Neural cell (in vitro differentiated cells): Measurements from ENCODE around the gene QPRT. TPM values are rescaled to one million over a fixed set of nuclear protein-coding genes. Genes with fewer than 3 reads are reported as not detected.
"Not testable (repeated sequence)": the region's sequence is repeated elsewhere in the genome, so short reads cannot be mapped to it uniquely, and the experiment has no call there.

ENCODE experiments used
- H2AFZ ChIP-seq: fragments of 200-600, 300-800 bp; sonication (generic), shearing (Covaris generic); 2 replicates; pipeline ENCODE4 v1.6.0; 2014; ENCODE audit warnings: low read depth, mild to moderate bottlenecking, antibody characterized with exemption, low read length, moderate library complexity
- H3F3A ChIP-seq: fragments of 200-600 bp; shearing (Covaris generic); 2 replicates; pipeline ENCODE4 v1.6.1; 2016; ENCODE audit warnings: mild to moderate bottlenecking, moderate library complexity, mixed read lengths, antibody characterized with exemption, low read length; ENCODE audit not compliant: insufficient read depth, poor library complexity, severe bottlenecking
- H3K27ac ChIP-seq: fragments of 200-600, 300-800 bp; sonication (generic), shearing (Covaris generic); 2 replicates; pipeline ENCODE4 v1.5.1; 2014; ENCODE audit warnings: mild to moderate bottlenecking, low read length, moderate library complexity
- H3K27me3 ChIP-seq: fragments of 300-800, 200-600 bp; sonication (generic), shearing (Covaris generic); 2 replicates; pipeline ENCODE4 v1.6.0; 2014; ENCODE audit warnings: mild to moderate bottlenecking, low read depth, low read length, moderate library complexity; ENCODE audit not compliant: insufficient read depth
- H3K36me3 ChIP-seq: fragments of 300-800, 200-600 bp; sonication (generic), shearing (Covaris generic); 2 replicates; pipeline ENCODE4 v1.5.1; 2014; ENCODE audit warnings: mild to moderate bottlenecking, antibody characterized with exemption, low read length, moderate library complexity; ENCODE audit not compliant: insufficient read depth
- H3K4me2 ChIP-seq: fragments of 300-800, 200-600 bp; sonication (generic), shearing (Covaris generic); 2 replicates; pipeline ENCODE4 v1.6.0; 2014; ENCODE audit warnings: mild to moderate bottlenecking, low read length
- H3K4me3 ChIP-seq: fragments of 300-800, 200-600 bp; sonication (generic), shearing (Covaris generic); 2 replicates; pipeline ENCODE4 v1.5.1; 2014; ENCODE audit warnings: mild to moderate bottlenecking, low read length, moderate library complexity
- H3K79me2 ChIP-seq: fragments of 200-600 bp; shearing (Covaris generic); replicated peaks from 2 replicates; pipeline ENCODE4 v1.6.0; 2014; ENCODE audit warnings: mild to moderate bottlenecking, low read length, moderate library complexity; ENCODE audit not compliant: insufficient read depth
- H3K9ac ChIP-seq: fragments of 300-800, 200-600 bp; sonication (generic), shearing (Covaris generic); 2 replicates; pipeline ENCODE4 v1.6.1; 2016; ENCODE audit warnings: mild to moderate bottlenecking, low read length, mixed read lengths
- H3K9me2 ChIP-seq: fragments of 200-600 bp; shearing (Covaris generic); 2 replicates; pipeline ENCODE4 v1.6.1; 2016; ENCODE audit warnings: mild to moderate bottlenecking, low read length, mixed read lengths; ENCODE audit not compliant: insufficient read depth
- H3K9me3 ChIP-seq: fragments of 200-600, 300-800 bp; sonication (generic), shearing (Covaris generic); 2 replicates; pipeline ENCODE4 v1.6.1; 2016; ENCODE audit warnings: mild to moderate bottlenecking, mixed run types, low read length, moderate library complexity, mixed read lengths
- H4K20me1 ChIP-seq: fragments of 200-600 bp; shearing (Covaris generic); 2 replicates; pipeline ENCODE4 v1.6.1; 2016; ENCODE audit warnings: mild to moderate bottlenecking, mixed run types; ENCODE audit not compliant: insufficient read depth
- CTCF ChIP-seq: fragments of 450-650 bp; IDR thresholded peaks from 2 replicates; pipeline ENCODE4 v1.5.1; 2014; ENCODE audit warnings: antibody characterized with exemption, mild to moderate bottlenecking, moderate library complexity; ENCODE audit not compliant: poor library complexity, severe bottlenecking
- EP300 ChIP-seq: fragments of 450-650 bp; conservative IDR thresholded peaks from 2 replicates; pipeline ENCODE4 v1.6.1; 2014; ENCODE audit warnings: antibody characterized with exemption, mild to moderate bottlenecking, moderate library complexity; ENCODE audit not compliant: poor library complexity, severe bottlenecking
- EZH2 ChIP-seq: fragments of 200-600, 300-800 bp; shearing (Covaris generic), sonication (generic); IDR thresholded peaks from 2 replicates; pipeline ENCODE4 v1.6.1; 2014; ENCODE audit warnings: antibody characterized with exemption, low read length, borderline replicate concordance, mild to moderate bottlenecking; ENCODE audit not compliant: insufficient read depth, poor library complexity, severe bottlenecking
- MXI1 ChIP-seq: fragments of 450-650 bp; conservative IDR thresholded peaks from 2 replicates; pipeline ENCODE4 v1.6.1; 2014; ENCODE audit warnings: antibody characterized with exemption, mild to moderate bottlenecking; ENCODE audit not compliant: poor library complexity, severe bottlenecking
- POLR2AphosphoS5 ChIP-seq: IDR thresholded peaks from 2 replicates; pipeline ENCODE4 v1.6.1; 2012
- RAD21 ChIP-seq: fragments of 450-650 bp; conservative IDR thresholded peaks from 2 replicates; pipeline ENCODE4 v1.6.1; 2014; ENCODE audit warnings: antibody characterized with exemption, mild to moderate bottlenecking, moderate library complexity
- REST ChIP-seq: IDR thresholded peaks from 2 replicates; pipeline ENCODE4 v1.6.1; 2012; ENCODE audit warnings: borderline replicate concordance
- SMC3 ChIP-seq: fragments of 450-650 bp; conservative IDR thresholded peaks from 2 replicates; pipeline ENCODE4 v1.6.1; 2014; ENCODE audit warnings: antibody characterized with exemption, mild to moderate bottlenecking, moderate library complexity; ENCODE audit not compliant: poor library complexity
- TAF1 ChIP-seq: IDR thresholded peaks from 2 replicates; pipeline ENCODE4 v1.6.1; 2012; ENCODE audit warnings: low read depth
- polyA plus RNA-seq: library from polyadenylated mRNA; depleted of rRNA; stranded (reverse); fragments of >200 nt; gene quantifications from 2 replicates; pipeline ENCODE4 v1.2.3, GENCODE V29; 2014

QPRT gene
- polyA plus RNA-seq, 1 donor from 2014 or later, result 2.7 TPM

GRCh38 chr16:29653471-29653870 lies 25.5 kb upstream of the QPRT start:
- Histone ChIP-seq H3K9ac (no peak overlapping the region), H3K9me2 (no peaks in the 10 kb centered on the region), H3F3A (no peaks in the 10 kb centered on the region), H3K4me3 (no peak overlapping the region), H3K79me2 (no peaks in the 10 kb centered on the region), H3K4me2 (no peak overlapping the region), H3K9me3 (no peaks in the 10 kb centered on the region), H3K36me3 (no peaks in the 10 kb centered on the region), H3K27ac (no peak overlapping the region), H4K20me1 (no peaks in the 10 kb centered on the region), H2AFZ (no peak overlapping the region), H3K27me3 (no peaks in the 10 kb centered on the region)
- TF ChIP-seq EP300 (no peak), RAD21 (no peak), POLR2AphosphoS5 (no peak), SMC3 (no peak), CTCF (no peak), TAF1 (no peak), EZH2 (no peak), MXI1 (no peak), REST (no peak)

GRCh38 chr16:29653890-29654289 lies 25.1 kb upstream of the QPRT start:
- H3K4me3 ChIP-seq, H3K9me3 ChIP-seq, H3K4me2 ChIP-seq, H3K27me3 ChIP-seq, H3K27ac ChIP-seq, H2AFZ ChIP-seq, H3K9me2 ChIP-seq, H3K9ac ChIP-seq, H3K79me2 ChIP-seq, H3K36me3 ChIP-seq, H4K20me1 ChIP-seq, H3F3A ChIP-seq: not testable (repeated sequence)
